SK-N-SH treated with all-trans-retinoic acid at 6 μM for 48 hours (cell line): ENCODE measurements around the gene RAB8B.

Experiments used
- ISL1 ChIP-seq: fragments of 250-450 bp; sonication (Bioruptor Pico); IDR thresholded peaks from 2 replicates; pipeline ENCODE4 v2.1.2; 2022; ENCODE audit warnings: mild to moderate bottlenecking, moderate library complexity
- PATZ1 ChIP-seq: fragments of 250-450 bp; sonication (Bioruptor Pico); IDR thresholded peaks from 2 replicates; pipeline ENCODE4 v1.8.0; 2020; ENCODE audit warnings: mild to moderate bottlenecking, moderate library complexity, borderline replicate concordance
- POU6F1 ChIP-seq: fragments of 250-450 bp; sonication (Bioruptor Pico); IDR thresholded peaks from 2 replicates; pipeline ENCODE4 v1.8.0; 2021; ENCODE audit warnings: low read depth, mild to moderate bottlenecking, moderate library complexity, borderline replicate concordance
- TCF4 ChIP-seq: fragments of 250-450 bp; sonication (Bioruptor Pico); IDR thresholded peaks from 2 replicates; pipeline ENCODE4 v1.8.0; 2021; ENCODE audit warnings: mild to moderate bottlenecking, moderate library complexity, borderline replicate concordance
- TOX ChIP-seq: fragments of 250-450 bp; sonication (Bioruptor Pico); IDR thresholded peaks from 2 replicates; pipeline ENCODE4 v1.8.0; 2021; ENCODE audit warnings: mild to moderate bottlenecking, moderate library complexity, borderline replicate concordance
- ZC3H10 ChIP-seq: fragments of 250-450 bp; sonication (Bioruptor Pico); IDR thresholded peaks from 2 replicates; pipeline ENCODE4 v1.5.1; 2021; ENCODE audit warnings: mild to moderate bottlenecking, moderate library complexity
- ZFP3 ChIP-seq: fragments of 250-450 bp; sonication (Bioruptor Pico); IDR thresholded peaks from 2 replicates; pipeline ENCODE4 v1.5.0; 2020; ENCODE audit warnings: mild to moderate bottlenecking, moderate library complexity
- ZFP30 ChIP-seq: fragments of 450-650 bp; formaldehyde crosslinking; IDR thresholded peaks from 2 replicates; pipeline ENCODE4 v1.5.0; 2022; ENCODE audit warnings: mild to moderate bottlenecking, moderate library complexity
- TF ChIP-seq, protein P1 (sequence below): fragments of 250-450 bp; sonication (Bioruptor Pico); IDR thresholded peaks from 2 replicates; pipeline ENCODE4 v1.5.1; 2021; ENCODE audit warnings: mild to moderate bottlenecking, moderate library complexity

GRCh38 chr15:63232943-63233342, 43.5 kb downstream of the RAB8B start:
- TF ChIP-seq ISL1 (CRISPR knock-in tag) (no peak), TCF4 (no peak), TOX (CRISPR knock-in tag) (no peak), ZFP3 (no peak), PATZ1 (CRISPR knock-in tag) (no peak), POU6F1 (CRISPR knock-in tag) (no peak), ZFP30 (CRISPR knock-in tag) (no peak), ZC3H10 (CRISPR knock-in tag) (no peak)
- TF ChIP-seq, protein P1, sequence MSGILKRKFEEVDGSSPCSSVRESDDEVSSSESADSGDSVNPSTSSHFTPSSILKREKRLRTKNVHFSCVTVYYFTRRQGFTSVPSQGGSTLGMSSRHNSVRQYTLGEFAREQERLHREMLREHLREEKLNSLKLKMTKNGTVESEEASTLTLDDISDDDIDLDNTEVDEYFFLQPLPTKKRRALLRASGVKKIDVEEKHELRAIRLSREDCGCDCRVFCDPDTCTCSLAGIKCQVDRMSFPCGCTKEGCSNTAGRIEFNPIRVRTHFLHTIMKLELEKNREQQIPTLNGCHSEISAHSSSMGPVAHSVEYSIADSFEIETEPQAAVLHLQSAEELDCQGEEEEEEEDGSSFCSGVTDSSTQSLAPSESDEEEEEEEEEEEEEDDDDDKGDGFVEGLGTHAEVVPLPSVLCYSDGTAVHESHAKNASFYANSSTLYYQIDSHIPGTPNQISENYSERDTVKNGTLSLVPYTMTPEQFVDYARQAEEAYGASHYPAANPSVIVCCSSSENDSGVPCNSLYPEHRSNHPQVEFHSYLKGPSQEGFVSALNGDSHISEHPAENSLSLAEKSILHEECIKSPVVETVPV (CRISPR knock-in tag): no peak
